Tibial nerve (tissue), 4 donors: Measurements from ENCODE around the gene LGI2. TPM values are rescaled to one million over a fixed set of nuclear protein-coding genes. Genes with fewer than 3 reads are reported as not detected.
"Not testable (repeated sequence)": the region's sequence is repeated elsewhere in the genome, so short reads cannot be mapped to it uniquely, and the experiment has no call there.

Experiments used
- DNase-seq, 2 donors: peaks; one replicate each; pipeline ENCODE4 v3.0.0-alpha.2; 2019; ENCODE audit warnings: low spot score in 2 of 2
- H3K27ac ChIP-seq, 4 donors: fragments of 200-600 bp; sonication (generic) in 3 of 4; one replicate each; pipeline ENCODE4 v1.5.1; 2017 to 2019; ENCODE audit warnings: mild to moderate bottlenecking in 1 of 4
- H3K27me3 ChIP-seq, 2 donors: fragments of 200-600 bp; sonication (generic) in 1 of 2; one replicate each; pipeline versions ENCODE4 v1.5.1 to v1.6.0; 2017 to 2019
- H3K36me3 ChIP-seq, 3 donors: fragments of 200-600 bp; sonication (generic); one replicate each; pipeline ENCODE4 v1.5.1; 2018 to 2019
- H3K4me1 ChIP-seq, 4 donors: fragments of 200-600 bp; sonication (generic) in 3 of 4; one replicate each; pipeline ENCODE4 v1.5.1; 2017 to 2019
- H3K4me3 ChIP-seq, 4 donors: fragments of 200-600 bp; sonication (generic) in 3 of 4; one replicate each; pipeline ENCODE4 v1.5.1; 2017 to 2019; ENCODE audit warnings: mild to moderate bottlenecking in 1 of 4, moderate library complexity in 1 of 4
- H3K9me3 ChIP-seq, 4 donors: fragments of 200-600 bp; sonication (generic) in 3 of 4; one replicate each; pipeline ENCODE4 v1.5.1; 2017 to 2019
- EP300 ChIP-seq, 2 donors: sonication (generic); formaldehyde crosslinking; IDR thresholded peaks; one replicate each; pipeline ENCODE4 v1.6.1; 2017; ENCODE audit warnings: antibody characterized with exemption in 2 of 2, mild to moderate bottlenecking in 1 of 2
- POLR2A ChIP-seq, 2 donors: fragments of 450-650 bp; IDR thresholded peaks; one replicate each; pipeline ENCODE4 v1.6.1; 2017; ENCODE audit warnings: antibody characterized with exemption in 2 of 2, mild to moderate bottlenecking in 2 of 2, moderate library complexity in 2 of 2
- WGBS, 2 donors: methylation state at CpG; one replicate each; pipeline ENCODE4 v1.1.5; 2018; 5-methylcytosine and 5-hydroxymethylcytosine counted together
- total RNA-seq, 4 donors: library from RNA; depleted of rRNA; stranded (reverse); fragments of >200 nt; gene quantifications; one replicate each; pipeline ENCODE4 v1.1.0, GENCODE V29; 2016
- TF ChIP-seq, protein P1 (sequence below), 5 experiments: fragments of 200-600 bp in 3 of 5; fragments of 450-650 bp in 2 of 5; sonication (generic) in 3 of 5; IDR thresholded peaks; one replicate each; pipeline ENCODE4 v1.5.1; 2016 to 2019; ENCODE audit warnings: antibody characterized with exemption in 5 of 5, mild to moderate bottlenecking in 3 of 5, moderate library complexity in 2 of 5

Gene LGI2
- total RNA-seq, 4 donors from 2014 or later, result 4.8 to 25.7 (median 23.2) TPM

DNA sequence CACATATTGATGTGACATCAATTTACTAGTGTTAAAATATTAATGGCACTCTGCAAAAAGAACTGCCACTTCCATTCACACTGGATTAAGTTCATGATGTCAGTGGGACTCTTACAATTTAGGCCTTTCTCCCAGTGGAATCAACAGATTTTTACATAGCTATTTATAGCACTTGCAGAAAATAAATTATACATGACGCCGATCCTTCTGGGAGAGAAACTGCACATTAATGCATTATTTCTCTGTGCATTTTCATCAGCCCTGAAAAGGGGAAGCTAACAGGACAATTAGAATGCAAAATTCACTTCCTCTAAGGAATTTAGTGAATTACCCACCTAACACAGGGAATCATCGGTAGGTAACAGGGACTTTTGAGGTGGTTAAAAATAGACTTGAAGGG, 15.7 kb downstream of the LGI2 start:
- no peaks in the 10 kb centered on the region for H3K27me3 ChIP-seq
- DNase-seq, result no peak
- TF ChIP-seq EP300 (IDR thresholded peaks at IDR 0.05) (no peak), POLR2A (IDR thresholded peaks at IDR 0.05) (no peak)
- TF ChIP-seq, protein P1, sequence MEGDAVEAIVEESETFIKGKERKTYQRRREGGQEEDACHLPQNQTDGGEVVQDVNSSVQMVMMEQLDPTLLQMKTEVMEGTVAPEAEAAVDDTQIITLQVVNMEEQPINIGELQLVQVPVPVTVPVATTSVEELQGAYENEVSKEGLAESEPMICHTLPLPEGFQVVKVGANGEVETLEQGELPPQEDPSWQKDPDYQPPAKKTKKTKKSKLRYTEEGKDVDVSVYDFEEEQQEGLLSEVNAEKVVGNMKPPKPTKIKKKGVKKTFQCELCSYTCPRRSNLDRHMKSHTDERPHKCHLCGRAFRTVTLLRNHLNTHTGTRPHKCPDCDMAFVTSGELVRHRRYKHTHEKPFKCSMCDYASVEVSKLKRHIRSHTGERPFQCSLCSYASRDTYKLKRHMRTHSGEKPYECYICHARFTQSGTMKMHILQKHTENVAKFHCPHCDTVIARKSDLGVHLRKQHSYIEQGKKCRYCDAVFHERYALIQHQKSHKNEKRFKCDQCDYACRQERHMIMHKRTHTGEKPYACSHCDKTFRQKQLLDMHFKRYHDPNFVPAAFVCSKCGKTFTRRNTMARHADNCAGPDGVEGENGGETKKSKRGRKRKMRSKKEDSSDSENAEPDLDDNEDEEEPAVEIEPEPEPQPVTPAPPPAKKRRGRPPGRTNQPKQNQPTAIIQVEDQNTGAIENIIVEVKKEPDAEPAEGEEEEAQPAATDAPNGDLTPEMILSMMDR (IDR thresholded peaks at IDR 0.05), result no peak
- peaks cover 0 to 23% (median 8%) of the 10 kb centered on the region in 4 donors for H3K4me1 ChIP-seq
- H3K4me3 ChIP-seq, result no peak overlapping the region
- WGBS, 2 donors, result 26 to 36% methylated on average over 3 of the region's 3 CpGs
- H3K36me3 ChIP-seq, result no peaks in the 10 kb centered on the region
- H3K9me3 ChIP-seq, result no peaks in the 10 kb centered on the region
- peak overlapping the region in 3 of 4 donors; percentile 26 to 72 (median 36) for H3K27ac ChIP-seq

DNA sequence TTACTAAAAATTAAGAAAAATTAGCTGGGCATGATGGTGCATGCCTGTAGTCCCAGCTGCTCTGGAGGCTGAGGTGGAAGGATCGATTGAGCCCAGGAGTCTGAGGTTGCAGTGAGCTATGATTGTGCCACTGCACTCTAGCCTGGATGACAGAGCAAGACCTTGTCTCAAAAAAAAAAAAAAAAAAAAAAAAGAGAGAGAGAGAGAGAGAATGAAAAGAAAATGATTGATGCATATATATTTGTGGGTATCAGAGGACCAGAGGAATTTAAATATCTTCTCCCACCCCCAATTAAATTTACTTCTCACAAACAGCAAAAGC, 16.1 kb downstream of the LGI2 start:
- Histone ChIP-seq H3K4me1 (peaks cover 0 to 23% (median 8%) of the 10 kb centered on the region in 4 donors), H3K27ac (peak overlapping the region in 3 of 4 donors; percentile 36 to 72 (median 48))
- H3K9me3 ChIP-seq, H3K36me3 ChIP-seq, DNase-seq, H3K27me3 ChIP-seq, H3K4me3 ChIP-seq: not testable (repeated sequence)
- 27 to 73% methylated on average over 1 of the region's 1 CpG for WGBS, 2 donors

DNA sequence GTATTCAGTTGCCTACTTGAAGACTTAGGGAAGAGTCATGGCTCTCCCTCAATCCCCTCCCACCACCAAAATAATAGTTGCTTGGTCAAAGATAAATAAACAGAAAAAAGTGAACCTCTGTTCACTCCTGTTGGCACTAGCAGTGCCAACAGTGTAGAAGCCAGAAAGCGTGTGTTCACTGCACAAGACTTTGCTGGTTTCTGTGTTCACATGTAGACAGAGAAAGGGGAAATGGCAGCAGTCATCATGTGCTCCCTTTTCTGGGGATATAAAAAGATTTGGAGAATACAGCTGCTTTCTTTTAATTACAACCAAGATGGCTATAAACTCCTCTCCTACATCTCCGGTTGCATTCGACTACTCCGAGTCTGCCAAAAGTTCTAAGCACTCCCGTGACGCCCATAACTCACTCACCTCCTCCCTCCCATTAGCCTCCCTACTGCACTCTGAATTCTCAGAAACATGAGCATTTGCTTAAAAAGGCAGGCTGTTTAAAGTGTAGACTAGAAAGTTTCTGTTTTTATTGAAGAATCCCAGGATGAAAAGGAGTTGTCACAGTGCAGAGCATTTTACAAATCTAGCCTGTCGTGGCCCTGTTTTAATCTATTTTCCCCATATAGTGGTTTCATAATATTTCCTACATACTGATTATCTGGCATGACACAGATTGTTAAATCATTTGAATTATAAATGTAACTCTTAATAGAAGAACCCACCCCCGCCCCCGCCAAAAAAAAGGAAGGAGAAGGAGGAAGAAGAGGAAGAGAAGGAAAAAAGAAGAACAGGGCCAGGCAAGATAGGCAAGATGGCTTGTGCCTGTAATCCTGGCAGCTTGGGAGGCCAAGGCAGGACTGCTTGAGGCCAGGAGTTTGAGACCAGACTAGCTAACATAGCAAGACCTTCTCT, 16.7 kb downstream of the LGI2 start:
- no peak for DNase-seq
- WGBS, 2 donors, result 49 to 56% methylated on average over 9 of the region's 9 CpGs
- TF ChIP-seq POLR2A (IDR thresholded peaks at IDR 0.05) (no peak), EP300 (IDR thresholded peaks at IDR 0.05) (peak in 1 of 2 donors; percentile 42)
- Histone ChIP-seq H3K4me3 (no peak overlapping the region), H3K36me3 (no peaks in the 10 kb centered on the region), H3K27me3 (no peaks in the 10 kb centered on the region), H3K4me1 (peaks cover 0 to 23% (median 8%) of the 10 kb centered on the region in 4 donors), H3K9me3 (no peaks in the 10 kb centered on the region), H3K27ac (peak overlapping the region in 3 of 4 donors; percentile 36 to 72 (median 48))

DNA sequence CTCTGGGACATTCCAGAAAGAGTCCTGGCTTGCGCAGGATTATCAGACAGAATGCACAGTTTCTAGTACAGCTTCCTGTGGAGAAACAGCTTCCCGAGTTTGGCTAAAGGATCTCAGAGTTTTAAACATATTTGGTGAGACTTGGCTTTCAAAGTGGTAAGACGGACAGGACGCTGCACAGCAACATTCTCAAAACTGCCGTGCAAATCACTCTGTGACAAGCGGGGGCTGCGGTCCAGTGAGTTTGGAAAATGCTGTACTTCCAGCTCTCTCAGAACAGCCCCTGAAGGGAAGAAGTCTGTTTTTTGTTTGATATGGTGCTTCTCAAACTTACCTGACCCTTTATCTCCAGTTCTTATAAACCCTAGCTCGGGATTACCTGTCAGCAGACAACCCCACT, 18.1 kb downstream of the LGI2 start:
- Histone ChIP-seq H3K36me3 (no peaks in the 10 kb centered on the region), H3K9me3 (no peaks in the 10 kb centered on the region), H3K27ac (peak overlapping the region in 1 of 4 donors; percentile 36), H3K4me3 (no peak overlapping the region), H3K27me3 (no peaks in the 10 kb centered on the region), H3K4me1 (peaks cover 0 to 23% (median 8%) of the 10 kb centered on the region in 4 donors)
- DNase-seq, result no peak
- TF ChIP-seq POLR2A (IDR thresholded peaks at IDR 0.05), result no peak
- TF ChIP-seq, protein P1 (IDR thresholded peaks at IDR 0.05), result no peak
- TF ChIP-seq EP300 (IDR thresholded peaks at IDR 0.05), result no peak
- 91% methylated on average over 8 of the region's 8 CpGs for WGBS, 2 donors

DNA sequence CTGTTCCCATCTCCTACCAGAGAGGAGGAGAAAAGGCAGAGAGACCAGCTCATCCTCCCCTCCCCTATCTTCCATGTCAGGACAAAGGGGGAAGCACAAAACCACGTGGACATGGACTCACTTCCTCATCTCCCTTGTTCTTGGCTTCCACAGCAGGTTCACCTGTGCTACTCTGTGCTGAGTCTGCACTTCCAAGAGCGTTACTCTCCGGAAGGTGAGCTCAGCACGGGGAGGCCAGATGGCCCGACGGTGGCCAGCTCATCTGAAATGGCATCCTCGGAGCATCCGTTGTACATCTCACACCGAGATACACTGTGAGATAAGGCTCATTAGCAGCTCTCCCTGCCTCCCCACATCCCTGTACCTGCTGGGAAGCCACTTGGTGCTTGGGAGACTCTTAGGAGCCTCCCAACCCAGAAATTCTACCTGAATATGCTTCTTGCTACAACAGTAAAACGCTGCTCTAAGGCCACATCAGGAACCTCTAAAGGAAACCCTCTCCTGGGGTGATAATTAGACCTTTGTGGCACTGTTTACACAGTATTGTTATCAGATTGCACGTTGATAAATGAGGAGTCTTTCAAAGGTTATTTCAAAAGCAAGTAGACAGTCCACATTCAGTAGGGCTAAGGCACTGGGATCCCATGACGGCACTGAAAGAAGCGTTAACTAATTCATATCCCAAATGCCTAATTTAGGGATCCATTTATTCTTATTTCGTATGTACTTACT, 19.4 kb downstream of the LGI2 start:
- TF ChIP-seq, protein P1 (IDR thresholded peaks at IDR 0.05), result no peak
- TF ChIP-seq POLR2A (IDR thresholded peaks at IDR 0.05) (no peak), EP300 (IDR thresholded peaks at IDR 0.05) (no peak)
- 81 to 88% methylated on average over 14 of the region's 14 CpGs for WGBS, 2 donors

DNA sequence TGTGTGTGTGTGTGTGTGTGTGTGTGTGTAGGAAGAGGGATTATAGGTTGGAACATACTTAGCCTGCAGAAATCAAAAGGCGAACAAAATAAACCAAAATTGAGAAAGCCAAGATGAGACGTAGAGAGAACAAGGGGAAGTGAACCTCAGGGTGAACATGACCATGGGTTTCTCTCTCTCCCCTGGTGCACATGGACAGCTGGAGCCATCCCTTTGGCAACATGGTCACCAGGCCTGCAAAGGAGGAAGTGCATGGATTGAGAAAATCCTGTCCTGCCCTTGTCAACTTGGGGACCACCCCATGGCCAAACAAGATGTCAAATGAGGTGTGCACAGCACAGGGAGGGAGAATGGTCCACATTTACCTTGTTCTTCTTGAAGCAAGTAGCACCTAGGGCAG, 23.1 kb downstream of the LGI2 start:
- H3K9me3 ChIP-seq, result no peaks in the 10 kb centered on the region
- no peak overlapping the region for H3K4me3 ChIP-seq
- TF ChIP-seq POLR2A (IDR thresholded peaks at IDR 0.05), result no peak
- TF ChIP-seq EP300 (IDR thresholded peaks at IDR 0.05), result peak in 1 of 2 donors; percentile 42
- DNase-seq, result no peak
- no peak overlapping the region for H3K27ac ChIP-seq
- H3K36me3 ChIP-seq, result no peaks in the 10 kb centered on the region
- H3K27me3 ChIP-seq, result no peaks in the 10 kb centered on the region
- no peaks in the 10 kb centered on the region for H3K4me1 ChIP-seq
- 81 to 91% methylated on average over 2 of the region's 2 CpGs for WGBS, 2 donors

More for the DNA sequence above, 19.4 kb downstream of the LGI2 start:
- Histone ChIP-seq H3K9me3 (no peaks in the 10 kb centered on the region), H3K36me3 (no peaks in the 10 kb centered on the region), H3K27ac (no peak overlapping the region), H3K4me3 (no peak overlapping the region), H3K27me3 (no peaks in the 10 kb centered on the region), H3K4me1 (peaks cover 0 to 23% (median 8%) of the 10 kb centered on the region in 4 donors)
- no peak for DNase-seq
